H1 (cell line): ENCODE measurements around the gene ARSB. TPM values are rescaled to one million over a fixed set of nuclear protein-coding genes. Genes with fewer than 3 reads are reported as not detected.

Experiments
- CTCF ChIA-PET: fragments of 300-600 bp; sonication (Branson Sonifier 250); formaldehyde crosslinking; loops from one replicate; lab custom pipeline; 2021; ENCODE audit not compliant: partially characterized antibody; lab: Charles Lee
- POLR2A ChIA-PET: fragments of 300-600 bp; sonication (Branson Sonifier 250); formaldehyde crosslinking; loops from one replicate; lab custom pipeline; 2021; ENCODE audit warnings: inconsistent platforms; ENCODE audit not compliant: partially characterized antibody; lab: Charles Lee
- DNase-seq, 2 experiments: peaks; one replicate each; pipeline versions ENCODE4 v3.0.0 to v3.0.0-alpha.2; 2010 to 2022; ENCODE audit warnings: low spot score in 2 of 2, low read depth in 1 of 2, mixed read lengths in 1 of 2
- FAIRE-seq: peaks from 2 replicates; lab custom pipeline; 2011; peaks lifted over from hg19 to GRCh38; lab: Jason Lieb, UNC
- H2AFZ ChIP-seq: 2 replicates; pipeline ENCODE4 v1.8.1; 2012; ENCODE audit warnings: low read length, inconsistent platforms
- H2AK5ac ChIP-seq: 2 replicates; pipeline ENCODE4 v1.6.1; 2013; ENCODE audit warnings: low read depth, low read length
- H2BK120ac ChIP-seq: replicated peaks from 2 replicates; pipeline ENCODE3; 2013; ENCODE audit warnings: low read depth, low read length, inconsistent platforms
- H2BK12ac ChIP-seq: 2 replicates; pipeline ENCODE4 v1.6.1; 2013; ENCODE audit warnings: low read depth, low read length
- H2BK15ac ChIP-seq: 2 replicates; pipeline ENCODE4 v1.6.1; 2013; ENCODE audit warnings: low read length
- H2BK20ac ChIP-seq: 2 replicates; pipeline ENCODE4 v1.6.1; 2013; ENCODE audit warnings: low read length
- H2BK5ac ChIP-seq: 2 replicates; pipeline ENCODE4 v1.6.1; 2013; ENCODE audit warnings: low read depth, low read length
- H3K14ac ChIP-seq: 2 replicates; pipeline ENCODE4 v1.6.1; 2013; ENCODE audit warnings: inconsistent platforms; ENCODE audit not compliant: insufficient read length
- H3K18ac ChIP-seq: 2 replicates; pipeline ENCODE4 v1.6.1; 2013; ENCODE audit warnings: low read length; ENCODE audit errors: extremely low read depth
- H3K23ac ChIP-seq: 2 replicates; pipeline ENCODE4 v1.6.1; 2013; ENCODE audit warnings: inconsistent platforms; ENCODE audit not compliant: insufficient read length
- H3K23me2 ChIP-seq: 2 replicates; pipeline ENCODE4 v1.6.1; 2013; ENCODE audit warnings: low read depth, low read length
- H3K27ac ChIP-seq: 2 replicates; pipeline ENCODE4 v1.6.1; 2011; ENCODE audit warnings: low read depth, low read length, inconsistent platforms
- H3K27me3 ChIP-seq, 4 experiments: replicated peaks in 1 of 4; 1 replicate in 1 of 4; 2 replicates in 3 of 4; pipeline versions ENCODE4 v1.6.1 to v1.8.1; 2011 to 2013; ENCODE audit warnings: low read length in 3 of 4, mild to moderate bottlenecking in 3 of 4, inconsistent platforms in 2 of 4, mixed read lengths in 2 of 4, moderate library complexity in 1 of 4; ENCODE audit not compliant: control insufficient read depth in 3 of 4, insufficient read depth in 3 of 4; ENCODE audit errors: extremely low read depth in 1 of 4
- H3K36me3 ChIP-seq, 4 experiments: 2 replicates each; pipeline versions ENCODE4 v1.6.1 to v1.8.1; 2011 to 2013; ENCODE audit warnings: mild to moderate bottlenecking in 4 of 4, low read length in 3 of 4, moderate library complexity in 2 of 4, control low read depth in 1 of 4, inconsistent platforms in 1 of 4; ENCODE audit not compliant: insufficient read depth in 4 of 4, control insufficient read depth in 2 of 4
- H3K4ac ChIP-seq: replicated peaks from 2 replicates; pipeline ENCODE3; 2013; ENCODE audit warnings: low read length, low read depth, mixed read lengths, inconsistent platforms; ENCODE audit not compliant: insufficient read length
- H3K4me1 ChIP-seq, 4 experiments: replicated peaks in 1 of 4; 1 replicate in 1 of 4; 2 replicates in 3 of 4; pipeline versions ENCODE4 v1.6.1 to v1.8.1; 2011 to 2013; ENCODE audit warnings: low read length in 3 of 4, inconsistent platforms in 2 of 4, mixed read lengths in 1 of 4; ENCODE audit not compliant: insufficient read depth in 4 of 4, control insufficient read depth in 3 of 4
- H3K4me2 ChIP-seq, 2 experiments: 2 replicates each; pipeline versions ENCODE4 v1.6.1 to v1.8.1; 2011 to 2013; ENCODE audit warnings: low read depth in 2 of 2, low read length in 2 of 2, control low read depth in 1 of 2, inconsistent platforms in 1 of 2, mild to moderate bottlenecking in 1 of 2; ENCODE audit not compliant: insufficient read depth in 1 of 2
- H3K4me3 ChIP-seq, 4 experiments: fragments of 200-600, 300-600 bp in 1 of 4; sonication (generic), shearing (Covaris generic), sonication (Bioruptor Twin) in 1 of 4; 2 replicates each; pipeline versions ENCODE4 v1.5.1 to v1.8.1; 2011 to 2016; ENCODE audit warnings: low read length in 4 of 4, low read depth in 3 of 4, control low read depth in 2 of 4, inconsistent platforms in 2 of 4, mild to moderate bottlenecking in 2 of 4, mixed read lengths in 1 of 4, moderate library complexity in 1 of 4; ENCODE audit not compliant: insufficient read depth in 2 of 4; ENCODE audit errors: extremely low read depth in 1 of 4
- H3K56ac ChIP-seq: replicated peaks from 2 replicates; pipeline ENCODE3; 2013; ENCODE audit warnings: low read depth, mild to moderate bottlenecking, mixed read lengths, low read length, inconsistent platforms; ENCODE audit not compliant: insufficient read length
- H3K79me1 ChIP-seq: 2 replicates; pipeline ENCODE4 v1.6.1; 2013; ENCODE audit warnings: low read depth, low read length, control low read depth
- H3K79me2 ChIP-seq, 2 experiments: 2 replicates each; pipeline versions ENCODE4 v1.6.1 to v1.8.1; 2012 to 2013; ENCODE audit warnings: low read length in 2 of 2, mild to moderate bottlenecking in 2 of 2, inconsistent platforms in 1 of 2; ENCODE audit not compliant: insufficient read depth in 2 of 2, control insufficient read depth in 1 of 2
- H3K9ac ChIP-seq, 4 experiments: replicated peaks in 1 of 4; 1 replicate in 1 of 4; 2 replicates in 3 of 4; pipeline versions ENCODE4 v1.6.1 to v1.8.1; 2011 to 2013; ENCODE audit warnings: low read depth in 3 of 4, low read length in 3 of 4, control low read depth in 2 of 4, mild to moderate bottlenecking in 2 of 4, moderate library complexity in 2 of 4, inconsistent platforms in 1 of 4; ENCODE audit errors: extremely low read depth in 1 of 4
- H3K9me3 ChIP-seq, 2 experiments: 2 replicates each; pipeline versions ENCODE4 v1.6.1 to v1.8.1; 2012 to 2013; ENCODE audit warnings: mild to moderate bottlenecking in 2 of 2, moderate library complexity in 2 of 2, control low read depth in 1 of 2, inconsistent platforms in 1 of 2, low read depth in 1 of 2, low read length in 1 of 2, mixed read lengths in 1 of 2; ENCODE audit not compliant: insufficient read depth in 2 of 2
- H4K20me1 ChIP-seq, 2 experiments: replicated peaks in 1 of 2; 2 replicates each; pipeline versions ENCODE3 to v1.8.1; 2011 to 2013; ENCODE audit warnings: inconsistent platforms in 2 of 2, low read length in 2 of 2, mild to moderate bottlenecking in 1 of 2; ENCODE audit not compliant: insufficient read depth in 2 of 2, control insufficient read depth in 1 of 2
- H4K5ac ChIP-seq: 2 replicates; pipeline ENCODE4 v1.6.1; 2013; ENCODE audit warnings: low read length, low read depth, mixed read lengths, inconsistent platforms; ENCODE audit not compliant: insufficient read length
- H4K8ac ChIP-seq: 2 replicates; pipeline ENCODE4 v1.8.0; 2013; ENCODE audit warnings: mild to moderate bottlenecking, moderate library complexity, low read length, inconsistent platforms; ENCODE audit not compliant: insufficient read depth; ENCODE audit errors: extremely low read depth
- H4K91ac ChIP-seq: replicated peaks from 2 replicates; pipeline ENCODE3; 2013; ENCODE audit warnings: low read length, mixed read lengths, inconsistent platforms; ENCODE audit not compliant: insufficient read length
- ASH2L ChIP-seq: fragments of 200-600, 300-600 bp; sonication (generic); IDR thresholded peaks from one replicate; pipeline ENCODE4 v1.7.1; 2017; ENCODE audit warnings: low read length
- BCL11A ChIP-seq, 2 experiments: IDR thresholded peaks; one replicate each; pipeline ENCODE4 v1.6.1; 2011; ENCODE audit warnings: low read depth in 2 of 2, low read length in 2 of 2, mild to moderate bottlenecking in 2 of 2
- CHD1 ChIP-seq: IDR thresholded peaks from 2 replicates; pipeline ENCODE4 v1.6.1; 2012; ENCODE audit warnings: low read depth, low read length, improper control_type of control experiment
- CREB1 ChIP-seq: IDR thresholded peaks from 2 replicates; pipeline ENCODE4 v1.6.1; 2012; ENCODE audit warnings: inconsistent platforms
- EP300 ChIP-seq, 2 experiments: IDR thresholded peaks; 1 replicate in 1 of 2; 2 replicates in 1 of 2; pipeline ENCODE4 v1.6.1; 2011 to 2012; ENCODE audit warnings: low read depth in 2 of 2, low read length in 2 of 2, mild to moderate bottlenecking in 2 of 2, borderline replicate concordance in 1 of 2, inconsistent platforms in 1 of 2, moderate library complexity in 1 of 2
- JUN ChIP-seq: IDR thresholded peaks from 2 replicates; pipeline ENCODE4 v1.6.1; 2011; ENCODE audit warnings: low read depth, mild to moderate bottlenecking, improper control_type of control experiment, low read length
- RAD21 ChIP-seq, 2 experiments: IDR thresholded peaks in 1 of 2; conservative IDR thresholded peaks in 1 of 2; 2 replicates each; pipeline ENCODE4 v1.6.1; 2011; ENCODE audit warnings: low read depth in 2 of 2, low read length in 2 of 2, improper control_type of control experiment in 1 of 2, inconsistent platforms in 1 of 2, mild to moderate bottlenecking in 1 of 2, moderate library complexity in 1 of 2
- RFX5 ChIP-seq: IDR thresholded peaks from 2 replicates; pipeline ENCODE4 v1.6.1; 2011; ENCODE audit warnings: low read depth, low read length, improper control_type of control experiment, borderline replicate concordance
- RXRA ChIP-seq: IDR thresholded peaks from 2 replicates; pipeline ENCODE4 v1.6.1; 2011; ENCODE audit warnings: low read depth, mild to moderate bottlenecking, low read length, moderate library complexity; ENCODE audit not compliant: insufficient read depth
- SIN3A ChIP-seq, 2 experiments: IDR thresholded peaks in 1 of 2; conservative IDR thresholded peaks in 1 of 2; 2 replicates each; pipeline ENCODE4 v1.6.1; 2011 to 2012; ENCODE audit warnings: low read length in 2 of 2, improper control_type of control experiment in 1 of 2, low read depth in 1 of 2, mild to moderate bottlenecking in 1 of 2
- SRF ChIP-seq: IDR thresholded peaks from 2 replicates; pipeline ENCODE4 v1.6.1; 2011; ENCODE audit warnings: mild to moderate bottlenecking, low read depth, low read length, moderate library complexity
- TAF1 ChIP-seq: IDR thresholded peaks from 2 replicates; pipeline ENCODE4 v1.6.1; 2011; ENCODE audit warnings: mild to moderate bottlenecking, low read depth, low read length
- TEAD4 ChIP-seq: IDR thresholded peaks from 2 replicates; pipeline ENCODE4 v1.6.1; 2012; ENCODE audit warnings: low read depth, low read length, inconsistent platforms, mixed read lengths
- YY1 ChIP-seq: IDR thresholded peaks from 2 replicates; pipeline ENCODE4 v1.6.1; 2011; ENCODE audit warnings: low read depth, mild to moderate bottlenecking, low read length
- WGBS, 2 experiments: shearing (Covaris generic) in 1 of 2; methylation state at CpG; one replicate each; pipeline versions ENCODE4 v1.1.6 to v1.1.7; 2013 to 2015; ENCODE audit warnings: low lambda C conversion rate in 2 of 2, mixed read lengths in 2 of 2, inconsistent platforms in 1 of 2, low coverage in 1 of 2, missing lambda C conversion rate in 1 of 2; ENCODE audit not compliant: insufficient replicate concordance in 2 of 2, insufficient coverage in 1 of 2, insufficient read length in 1 of 2; ENCODE audit errors: extremely low coverage in 1 of 2, missing lambda C conversion rate in 1 of 2; 5-methylcytosine and 5-hydroxymethylcytosine counted together
- polyA plus RNA-seq, 7 experiments: library from polyadenylated mRNA; depleted of rRNA in 3 of 7; stranded (reverse) in 5 of 7; unstranded in 2 of 7; fragments of >200 nt in 5 of 7; fragments of 200-250 nt in 2 of 7; gene quantifications; 1 replicate in 5 of 7; 2 replicates in 1 of 7; 4 replicates in 1 of 7; pipeline versions ENCODE4 v1.2.1 to v1.2.3, GENCODE V29; 2011 to 2013; ENCODE audit warnings: missing spikeins in 2 of 7, mixed read lengths in 2 of 7
- total RNA-seq: library from RNA; stranded (reverse); fragmentation: NEBNext Ultra II Directional; extraction: Animal tissue kit (Norgen Biotek cat#: 25700); gene quantifications from 2 replicates; pipeline ENCODE4 v1.2.1, GENCODE V29; 2021

ARSB gene
- total and polyA plus RNA-seq, 2 of the 8 experiments (the other 6 are each of a cell fraction or from before 2014, with no cell fraction given), result 6.4 to 13.9 TPM

DNA sequence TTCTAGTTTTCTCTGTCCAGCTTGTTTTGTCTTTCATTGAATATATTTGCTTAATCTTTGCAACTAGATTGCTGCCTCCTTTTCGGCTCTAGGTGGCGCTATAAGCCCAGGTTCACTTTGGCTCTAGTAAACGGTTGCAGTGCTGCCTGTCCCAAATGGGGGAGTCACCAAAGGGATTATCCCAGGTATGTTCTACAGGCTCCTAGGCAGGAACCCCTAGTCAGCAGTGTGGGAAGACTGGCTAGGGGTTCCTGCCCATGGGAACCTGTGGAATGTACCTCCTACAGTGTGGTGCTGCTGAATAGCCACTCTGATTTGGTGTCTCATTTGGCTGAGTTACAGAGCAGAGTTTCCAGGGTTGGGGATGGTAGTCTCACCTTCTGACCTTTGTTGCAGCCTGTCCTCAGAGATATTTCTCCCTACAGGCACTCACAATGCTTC lies 85.2 kb downstream of the ARSB start:
- H3K4me3 ChIP-seq, result no peak overlapping the region
- H3K23me2 ChIP-seq, result no peaks in the 10 kb centered on the region
- H3K9me3 ChIP-seq, result no peaks in the 10 kb centered on the region
- no peak overlapping the region for H3K4me2 ChIP-seq
- H3K18ac ChIP-seq, result peak overlapping the region; percentile 49; the same call in 1 of the 2 replicates
- 0 out of 2 replicates have a peak overlapping the region, but pooled peaks have one; percentile 35 for H2BK5ac ChIP-seq
- H2AK5ac ChIP-seq, result no peak overlapping the region
- peak; percentile 53 to 79 for DNase-seq
- H3K4ac ChIP-seq, result no peak overlapping the region
- no peak overlapping the region for H2BK20ac ChIP-seq
- H2BK12ac ChIP-seq, result no peak overlapping the region
- H3K14ac ChIP-seq, result no peak overlapping the region
- 4% methylated on average over 3 of the region's 3 CpGs; no CpG with 5 or more reads in 1 of the 2 experiments for WGBS, 2 experiments
- POLR2A ChIA-PET, result interaction anchor here (1.0 kb wide), 1 partner anchor 21 kb away, joined by 3 read pairs; no protein-coding TSS in a partner anchor
- H2BK120ac ChIP-seq, result no peak overlapping the region
- peak overlapping the region; percentile 82; the same call in 1 of the 2 replicates for H2AFZ ChIP-seq
- H4K20me1 ChIP-seq, result no peaks in the 10 kb centered on the region
- peak; percentile 97 for FAIRE-seq
- no peak overlapping the region for H4K91ac ChIP-seq
- H3K79me1 ChIP-seq, result no peaks in the 10 kb centered on the region
- H3K23ac ChIP-seq, result no peak overlapping the region
- no peaks in the 10 kb centered on the region for H3K36me3 ChIP-seq
- CTCF ChIA-PET, result interaction anchor here (0.6 to 5.7 kb wide), 47 partner anchors 8 to 579 kb away, joined by 3 to 101 read pairs (median 4); no protein-coding TSS in a partner anchor
- H3K4me1 ChIP-seq, result peaks cover 0 to 3% (median 0%) of the 10 kb centered on the region in 4 experiments; a peak in 1 of 7 replicates
- no peak overlapping the region for H3K27ac ChIP-seq
- no peak overlapping the region for H4K5ac ChIP-seq
- H3K56ac ChIP-seq, result no peak overlapping the region
- H3K79me2 ChIP-seq, result no peaks in the 10 kb centered on the region
- no peak overlapping the region for H4K8ac ChIP-seq
- no peaks in the 10 kb centered on the region for H3K27me3 ChIP-seq
- no peak overlapping the region for H3K9ac ChIP-seq
- H2BK15ac ChIP-seq, result no peak overlapping the region; the same call in 1 of the 2 replicates
- TF ChIP-seq CHD1, result no peak
- no peak for TF ChIP-seq TAF1
- no peak for TF ChIP-seq SRF
- peak; percentile 97 to 99 for TF ChIP-seq RAD21 (IDR thresholded peaks at IDR 0.05 in 1 of 2, conservative IDR thresholded peaks at IDR 0.05 in 1 of 2; ENCODE audit: low read depth in 2 of 2, low read length in 2 of 2)
- peak; percentile 39 for TF ChIP-seq ASH2L
- no peak for TF ChIP-seq JUN
- TF ChIP-seq RFX5, result no peak
- no peak for TF ChIP-seq SIN3A (conservative IDR thresholded peaks at IDR 0.05 in 1 of 2, IDR thresholded peaks at IDR 0.05 in 1 of 2; ENCODE audit: low read depth in 1 of 2, low read length in 2 of 2)
- no peak for TF ChIP-seq BCL11A (IDR thresholded peaks at IDR 0.05; ENCODE audit: low read depth in 2 of 2, low read length in 2 of 2)
- TF ChIP-seq EP300 (IDR thresholded peaks at IDR 0.05; ENCODE audit: borderline replicate concordance in 1 of 2, low read depth in 2 of 2, low read length in 2 of 2), result no peak
- no peak for TF ChIP-seq CREB1
- no peak for TF ChIP-seq RXRA
- 0 out of 2 replicates have a peak, but pooled peaks have one; percentile 28 for TF ChIP-seq TEAD4
- TF ChIP-seq YY1, result 0 out of 2 replicates have a peak, but pooled peaks have one; percentile 23
